Measurements from ENCODE around the gene CEMIP2. TPM values are rescaled to one million over a fixed set of nuclear protein-coding genes. Genes with fewer than 3 reads are reported as not detected.

The CEMIP2 gene
- total and polyA plus RNA-seq, 2 of the 13 experiments (the other 11 are each of a cell fraction or from before 2014, with no cell fraction given): 94.3 to 128 TPM

DNA sequence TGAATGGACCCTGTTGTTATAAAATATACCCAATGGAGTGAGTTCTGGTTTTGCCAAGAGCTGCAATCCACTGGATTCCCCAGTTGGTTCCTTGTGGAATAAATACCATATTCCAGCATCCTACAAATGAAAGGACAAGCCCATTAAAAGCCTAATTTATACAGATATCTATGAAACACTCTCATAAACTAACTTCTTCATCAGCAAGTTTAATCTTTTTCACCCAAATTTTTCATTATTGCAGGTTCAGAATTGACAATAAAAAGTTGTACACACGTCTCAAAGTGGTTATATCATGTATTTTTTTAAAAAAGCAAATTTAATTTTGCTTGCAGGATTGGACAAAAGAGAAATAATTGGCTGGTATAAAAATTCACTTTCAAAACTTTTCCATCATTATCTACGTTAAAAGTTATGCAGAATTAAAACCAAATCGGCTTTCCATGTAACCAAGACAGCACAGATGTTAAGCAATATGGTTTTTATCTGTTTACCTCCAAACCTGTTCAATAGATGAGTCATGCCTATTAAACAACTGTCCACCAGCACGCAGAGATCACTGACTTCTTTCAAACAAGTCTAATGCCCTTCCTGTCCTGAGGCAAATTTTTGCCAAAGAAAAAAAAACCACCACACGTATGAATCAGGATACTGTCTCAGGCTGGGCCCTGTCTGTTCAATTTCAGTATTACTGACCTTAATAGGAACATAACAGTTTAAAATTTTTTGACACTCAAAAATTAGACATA is 42.5 kb downstream of the CEMIP2 start (continued):
- TF ChIP-seq, protein P1, sequence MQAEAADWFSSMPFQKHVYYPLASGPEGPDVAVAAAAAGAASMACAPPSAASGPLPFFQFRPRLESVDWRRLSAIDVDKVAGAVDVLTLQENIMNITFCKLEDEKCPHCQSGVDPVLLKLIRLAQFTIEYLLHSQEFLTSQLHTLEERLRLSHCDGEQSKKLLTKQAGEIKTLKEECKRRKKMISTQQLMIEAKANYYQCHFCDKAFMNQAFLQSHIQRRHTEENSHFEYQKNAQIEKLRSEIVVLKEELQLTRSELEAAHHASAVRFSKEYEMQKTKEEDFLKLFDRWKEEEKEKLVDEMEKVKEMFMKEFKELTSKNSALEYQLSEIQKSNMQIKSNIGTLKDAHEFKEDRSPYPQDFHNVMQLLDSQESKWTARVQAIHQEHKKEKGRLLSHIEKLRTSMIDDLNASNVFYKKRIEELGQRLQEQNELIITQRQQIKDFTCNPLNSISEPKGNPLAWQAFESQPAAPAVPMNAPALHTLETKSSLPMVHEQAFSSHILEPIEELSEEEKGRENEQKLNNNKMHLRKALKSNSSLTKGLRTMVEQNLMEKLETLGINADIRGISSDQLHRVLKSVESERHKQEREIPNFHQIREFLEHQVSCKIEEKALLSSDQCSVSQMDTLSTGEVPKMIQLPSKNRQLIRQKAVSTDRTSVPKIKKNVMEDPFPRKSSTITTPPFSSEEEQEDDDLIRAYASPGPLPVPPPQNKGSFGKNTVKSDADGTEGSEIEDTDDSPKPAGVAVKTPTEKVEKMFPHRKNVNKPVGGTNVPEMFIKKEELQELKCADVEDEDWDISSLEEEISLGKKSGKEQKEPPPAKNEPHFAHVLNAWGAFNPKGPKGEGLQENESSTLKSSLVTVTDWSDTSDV (CRISPR knock-in tag; IDR thresholded peaks at IDR 0.05): no peak
- no peak for TF ChIP-seq ZNF251 (CRISPR knock-in tag; IDR thresholded peaks at IDR 0.05)
- TF ChIP-seq, protein P2, sequence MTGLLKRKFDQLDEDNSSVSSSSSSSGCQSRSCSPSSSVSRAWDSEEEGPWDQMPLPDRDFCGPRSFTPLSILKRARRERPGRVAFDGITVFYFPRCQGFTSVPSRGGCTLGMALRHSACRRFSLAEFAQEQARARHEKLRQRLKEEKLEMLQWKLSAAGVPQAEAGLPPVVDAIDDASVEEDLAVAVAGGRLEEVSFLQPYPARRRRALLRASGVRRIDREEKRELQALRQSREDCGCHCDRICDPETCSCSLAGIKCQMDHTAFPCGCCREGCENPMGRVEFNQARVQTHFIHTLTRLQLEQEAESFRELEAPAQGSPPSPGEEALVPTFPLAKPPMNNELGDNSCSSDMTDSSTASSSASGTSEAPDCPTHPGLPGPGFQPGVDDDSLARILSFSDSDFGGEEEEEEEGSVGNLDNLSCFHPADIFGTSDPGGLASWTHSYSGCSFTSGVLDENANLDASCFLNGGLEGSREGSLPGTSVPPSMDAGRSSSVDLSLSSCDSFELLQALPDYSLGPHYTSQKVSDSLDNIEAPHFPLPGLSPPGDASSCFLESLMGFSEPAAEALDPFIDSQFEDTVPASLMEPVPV (CRISPR knock-in tag; IDR thresholded peaks at IDR 0.05): no peak
- 0 out of 2 replicates have a peak, but pooled peaks have one; percentile 70 for TF ChIP-seq NFKBIZ (CRISPR knock-in tag; IDR thresholded peaks at IDR 0.05)
- no peak for TF ChIP-seq ELF4 (CRISPR knock-in tag; IDR thresholded peaks at IDR 0.05; ENCODE audit: borderline replicate concordance)
- TF ChIP-seq ZNF431 (CRISPR knock-in tag; IDR thresholded peaks at IDR 0.05; ENCODE audit: borderline replicate concordance, low read depth): no peak
- no peak for TF ChIP-seq ZC3H4 (CRISPR knock-in tag; IDR thresholded peaks at IDR 0.05; ENCODE audit: borderline replicate concordance)
- TF ChIP-seq, protein P3, sequence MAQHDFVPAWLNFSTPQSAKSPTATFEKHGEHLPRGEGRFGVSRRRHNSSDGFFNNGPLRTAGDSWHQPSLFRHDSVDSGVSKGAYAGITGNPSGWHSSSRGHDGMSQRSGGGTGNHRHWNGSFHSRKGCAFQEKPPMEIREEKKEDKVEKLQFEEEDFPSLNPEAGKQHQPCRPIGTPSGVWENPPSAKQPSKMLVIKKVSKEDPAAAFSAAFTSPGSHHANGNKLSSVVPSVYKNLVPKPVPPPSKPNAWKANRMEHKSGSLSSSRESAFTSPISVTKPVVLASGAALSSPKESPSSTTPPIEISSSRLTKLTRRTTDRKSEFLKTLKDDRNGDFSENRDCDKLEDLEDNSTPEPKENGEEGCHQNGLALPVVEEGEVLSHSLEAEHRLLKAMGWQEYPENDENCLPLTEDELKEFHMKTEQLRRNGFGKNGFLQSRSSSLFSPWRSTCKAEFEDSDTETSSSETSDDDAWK (CRISPR knock-in tag; IDR thresholded peaks at IDR 0.05): no peak
- no peak for TF ChIP-seq ZC3H13 (CRISPR knock-in tag; IDR thresholded peaks at IDR 0.05)
- TF ChIP-seq ZKSCAN1 (IDR thresholded peaks at IDR 0.05; ENCODE audit: low read length): no peak
- TF ChIP-seq, protein P4, sequence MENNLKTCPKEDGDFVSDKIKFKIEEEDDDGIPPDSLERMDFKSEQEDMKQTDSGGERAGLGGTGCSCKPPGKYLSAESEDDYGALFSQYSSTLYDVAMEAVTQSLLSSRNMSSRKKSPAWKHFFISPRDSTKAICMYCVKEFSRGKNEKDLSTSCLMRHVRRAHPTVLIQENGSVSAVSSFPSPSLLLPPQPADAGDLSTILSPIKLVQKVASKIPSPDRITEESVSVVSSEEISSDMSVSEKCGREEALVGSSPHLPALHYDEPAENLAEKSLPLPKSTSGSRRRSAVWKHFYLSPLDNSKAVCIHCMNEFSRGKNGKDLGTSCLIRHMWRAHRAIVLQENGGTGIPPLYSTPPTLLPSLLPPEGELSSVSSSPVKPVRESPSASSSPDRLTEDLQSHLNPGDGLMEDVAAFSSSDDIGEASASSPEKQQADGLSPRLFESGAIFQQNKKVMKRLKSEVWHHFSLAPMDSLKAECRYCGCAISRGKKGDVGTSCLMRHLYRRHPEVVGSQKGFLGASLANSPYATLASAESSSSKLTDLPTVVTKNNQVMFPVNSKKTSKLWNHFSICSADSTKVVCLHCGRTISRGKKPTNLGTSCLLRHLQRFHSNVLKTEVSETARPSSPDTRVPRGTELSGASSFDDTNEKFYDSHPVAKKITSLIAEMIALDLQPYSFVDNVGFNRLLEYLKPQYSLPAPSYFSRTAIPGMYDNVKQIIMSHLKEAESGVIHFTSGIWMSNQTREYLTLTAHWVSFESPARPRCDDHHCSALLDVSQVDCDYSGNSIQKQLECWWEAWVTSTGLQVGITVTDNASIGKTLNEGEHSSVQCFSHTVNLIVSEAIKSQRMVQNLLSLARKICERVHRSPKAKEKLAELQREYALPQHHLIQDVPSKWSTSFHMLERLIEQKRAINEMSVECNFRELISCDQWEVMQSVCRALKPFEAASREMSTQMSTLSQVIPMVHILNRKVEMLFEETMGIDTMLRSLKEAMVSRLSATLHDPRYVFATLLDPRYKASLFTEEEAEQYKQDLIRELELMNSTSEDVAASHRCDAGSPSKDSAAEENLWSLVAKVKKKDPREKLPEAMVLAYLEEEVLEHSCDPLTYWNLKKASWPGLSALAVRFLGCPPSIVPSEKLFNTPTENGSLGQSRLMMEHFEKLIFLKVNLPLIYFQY (CRISPR knock-in tag; IDR thresholded peaks at IDR 0.05; ENCODE audit: borderline replicate concordance): 0 out of 2 replicates have a peak, but pooled peaks have one; percentile 19
- TF ChIP-seq KDM5B (CRISPR knock-in tag; IDR thresholded peaks at IDR 0.05; ENCODE audit: borderline replicate concordance): no peak
- TF ChIP-seq DNMT3B (CRISPR knock-in tag; conservative IDR thresholded peaks at IDR 0.05): no peak
- TF ChIP-seq, protein P5, sequence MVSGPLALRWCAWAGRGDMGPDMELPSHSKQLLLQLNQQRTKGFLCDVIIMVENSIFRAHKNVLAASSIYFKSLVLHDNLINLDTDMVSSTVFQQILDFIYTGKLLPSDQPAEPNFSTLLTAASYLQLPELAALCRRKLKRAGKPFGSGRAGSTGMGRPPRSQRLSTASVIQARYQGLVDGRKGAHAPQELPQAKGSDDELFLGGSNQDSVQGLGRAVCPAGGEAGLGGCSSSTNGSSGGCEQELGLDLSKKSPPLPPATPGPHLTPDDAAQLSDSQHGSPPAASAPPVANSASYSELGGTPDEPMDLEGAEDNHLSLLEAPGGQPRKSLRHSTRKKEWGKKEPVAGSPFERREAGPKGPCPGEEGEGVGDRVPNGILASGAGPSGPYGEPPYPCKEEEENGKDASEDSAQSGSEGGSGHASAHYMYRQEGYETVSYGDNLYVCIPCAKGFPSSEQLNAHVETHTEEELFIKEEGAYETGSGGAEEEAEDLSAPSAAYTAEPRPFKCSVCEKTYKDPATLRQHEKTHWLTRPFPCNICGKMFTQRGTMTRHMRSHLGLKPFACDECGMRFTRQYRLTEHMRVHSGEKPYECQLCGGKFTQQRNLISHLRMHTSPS (CRISPR knock-in tag; IDR thresholded peaks at IDR 0.05; ENCODE audit: low read depth): no peak
- TF ChIP-seq, protein P6, sequence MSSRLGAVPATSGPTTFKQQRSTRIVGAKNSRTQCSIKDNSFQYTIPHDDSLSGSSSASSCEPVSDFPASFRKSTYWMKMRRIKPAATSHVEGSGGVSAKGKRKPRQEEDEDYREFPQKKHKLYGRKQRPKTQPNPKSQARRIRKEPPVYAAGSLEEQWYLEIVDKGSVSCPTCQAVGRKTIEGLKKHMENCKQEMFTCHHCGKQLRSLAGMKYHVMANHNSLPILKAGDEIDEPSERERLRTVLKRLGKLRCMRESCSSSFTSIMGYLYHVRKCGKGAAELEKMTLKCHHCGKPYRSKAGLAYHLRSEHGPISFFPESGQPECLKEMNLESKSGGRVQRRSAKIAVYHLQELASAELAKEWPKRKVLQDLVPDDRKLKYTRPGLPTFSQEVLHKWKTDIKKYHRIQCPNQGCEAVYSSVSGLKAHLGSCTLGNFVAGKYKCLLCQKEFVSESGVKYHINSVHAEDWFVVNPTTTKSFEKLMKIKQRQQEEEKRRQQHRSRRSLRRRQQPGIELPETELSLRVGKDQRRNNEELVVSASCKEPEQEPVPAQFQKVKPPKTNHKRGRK (CRISPR knock-in tag; IDR thresholded peaks at IDR 0.05): no peak
